Ishikawa (cell line): ENCODE results near the gene KLF14.

Experiments used
- CEBPB ChIP-seq: IDR thresholded peaks from 2 replicates; pipeline ENCODE4 v1.6.1; 2012
- CREB1 ChIP-seq: IDR thresholded peaks from 2 replicates; pipeline ENCODE4 v1.6.1; 2012; ENCODE audit warnings: low read depth
- EGR1 ChIP-seq: IDR thresholded peaks from 2 replicates; pipeline ENCODE4 v1.6.1; 2012
- EP300 ChIP-seq: IDR thresholded peaks from 2 replicates; pipeline ENCODE4 v1.6.1; 2012; ENCODE audit warnings: borderline replicate concordance
- FOXM1 ChIP-seq: IDR thresholded peaks from 2 replicates; pipeline ENCODE4 v1.6.1; 2012; ENCODE audit warnings: low read depth, borderline replicate concordance
- NFIC ChIP-seq: IDR thresholded peaks from 2 replicates; pipeline ENCODE4 v1.6.1; 2012
- RAD21 ChIP-seq: IDR thresholded peaks from 2 replicates; pipeline ENCODE4 v1.6.1; 2012; ENCODE audit warnings: low read depth
- REST ChIP-seq: IDR thresholded peaks from 2 replicates; pipeline ENCODE4 v1.6.1; 2012; ENCODE audit warnings: low read depth, mild to moderate bottlenecking
- TAF1 ChIP-seq: IDR thresholded peaks from 2 replicates; pipeline ENCODE4 v1.6.1; 2012; ENCODE audit warnings: low read depth, mild to moderate bottlenecking
- TCF12 ChIP-seq: IDR thresholded peaks from 2 replicates; pipeline ENCODE4 v1.6.1; 2012; ENCODE audit warnings: low read depth
- TEAD4 ChIP-seq: IDR thresholded peaks from 2 replicates; pipeline ENCODE4 v1.6.1; 2012
- USF1 ChIP-seq: IDR thresholded peaks from 2 replicates; pipeline ENCODE4 v1.6.1; 2012
- YY1 ChIP-seq: IDR thresholded peaks from 2 replicates; pipeline ENCODE4 v1.6.1; 2012; ENCODE audit warnings: low read depth
- ZBTB7A ChIP-seq: IDR thresholded peaks from 2 replicates; pipeline ENCODE4 v1.6.1; 2012; ENCODE audit warnings: low read depth
- TF ChIP-seq, protein P1 (sequence below): IDR thresholded peaks from 2 replicates; pipeline ENCODE4 v1.6.1; 2012

Gene KLF14

GRCh38 chr7:130734815-130735716 lies 1.1 kb upstream of the KLF14 start:
- TF ChIP-seq YY1 (no peak), TAF1 (no peak), NFIC (no peak), EGR1 (no peak), USF1 (no peak)
- TF ChIP-seq, protein P1, sequence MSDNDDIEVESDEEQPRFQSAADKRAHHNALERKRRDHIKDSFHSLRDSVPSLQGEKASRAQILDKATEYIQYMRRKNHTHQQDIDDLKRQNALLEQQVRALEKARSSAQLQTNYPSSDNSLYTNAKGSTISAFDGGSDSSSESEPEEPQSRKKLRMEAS: no peak

GRCh38 chr7:130732980-130733930 lies 752 bp downstream of the KLF14 start:
- TF ChIP-seq TAF1: no peak
- TF ChIP-seq, protein P1: peak; percentile 37; the same call in 1 of the 2 replicates
- TF ChIP-seq FOXM1: no peak

DNA sequence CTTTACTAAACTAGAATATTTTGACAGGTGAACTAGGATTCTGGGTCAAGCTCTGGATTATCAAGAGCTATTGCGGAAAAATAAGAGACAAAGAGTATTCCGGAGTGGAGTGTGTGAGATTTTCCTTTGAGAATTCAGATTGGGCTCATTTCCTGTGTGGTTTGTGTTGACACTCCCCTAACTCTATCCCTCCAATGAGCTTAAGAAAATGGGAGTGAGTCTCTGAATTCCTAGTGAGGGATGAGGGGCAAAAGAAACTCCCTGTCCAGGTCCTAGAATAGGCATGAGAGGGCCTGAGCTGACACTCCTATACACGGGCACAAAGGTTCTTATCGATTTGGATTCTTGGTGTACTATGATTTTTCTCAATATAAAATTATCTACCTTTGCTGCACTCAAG lies 10.2 kb downstream of the KLF14 start:
- no peak for TF ChIP-seq REST
- TF ChIP-seq ZBTB7A: no peak
- no peak for TF ChIP-seq NFIC
- TF ChIP-seq, protein P1: no peak
- TF ChIP-seq USF1: no peak
- no peak for TF ChIP-seq TAF1
- TF ChIP-seq FOXM1: no peak
- TF ChIP-seq CREB1: no peak
- TF ChIP-seq TEAD4: no peak
- no peak for TF ChIP-seq YY1
- TF ChIP-seq CEBPB: no peak
- TF ChIP-seq EGR1: no peak
- no peak for TF ChIP-seq EP300
- TF ChIP-seq TCF12: no peak

DNA sequence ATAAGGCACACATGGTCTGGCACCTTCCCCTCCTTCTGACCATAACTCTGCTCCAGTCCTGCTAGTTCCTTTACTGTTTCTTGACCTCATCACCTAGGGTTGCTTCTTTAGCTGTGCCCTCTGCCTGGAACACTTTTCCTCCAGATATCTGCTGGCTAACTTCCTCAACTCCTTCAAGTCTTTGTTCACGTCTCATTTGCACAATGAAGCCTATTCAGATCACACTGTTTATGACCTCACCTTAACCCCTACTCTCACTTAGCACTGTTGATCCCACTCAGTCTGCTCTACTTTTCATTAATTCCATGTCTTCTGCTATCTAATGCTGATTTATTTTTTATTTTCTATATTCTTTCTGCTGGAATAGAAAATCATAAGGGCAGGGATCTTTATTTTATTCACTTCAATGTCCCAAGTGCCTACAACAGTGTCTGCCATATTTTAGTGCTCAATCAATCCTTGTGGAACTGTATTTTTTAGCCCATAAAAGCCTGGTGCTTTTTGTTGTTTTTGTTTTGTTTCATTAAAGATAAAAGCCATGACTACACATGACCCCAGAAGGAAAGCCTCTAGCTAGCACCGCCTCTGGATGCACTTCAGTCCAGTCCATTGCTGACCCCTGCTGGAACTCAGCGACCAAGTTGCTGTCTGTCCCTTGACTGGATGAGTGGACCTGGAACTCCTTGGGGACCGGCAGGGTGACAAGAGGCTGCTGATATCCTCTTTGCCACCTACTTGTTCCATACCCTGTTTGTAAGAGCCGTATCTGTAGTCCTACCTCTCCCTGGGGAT lies 12.3 kb downstream of the KLF14 start:
- TF ChIP-seq TAF1: no peak
- TF ChIP-seq CREB1: no peak
- TF ChIP-seq RAD21: peak; percentile 79

DNA sequence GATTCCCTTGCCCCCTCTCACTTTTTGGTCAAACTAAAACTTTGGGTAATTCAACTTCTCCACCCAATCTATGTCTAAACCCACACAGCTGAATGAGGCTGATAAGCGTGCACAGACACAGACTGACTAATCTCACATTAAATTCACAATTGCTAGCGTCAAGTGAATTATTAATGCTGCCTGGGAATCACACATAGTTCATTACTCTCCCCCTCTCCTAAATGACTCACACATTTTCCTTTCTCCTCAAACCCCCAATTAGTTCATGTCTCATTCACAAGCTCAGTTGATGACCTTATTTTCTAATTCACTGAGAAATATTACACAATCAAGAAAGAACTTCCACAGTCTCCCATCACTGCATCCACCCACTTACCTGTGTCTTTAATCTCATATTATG lies 14.5 kb downstream of the KLF14 start:
- TF ChIP-seq RAD21 (no peak), NFIC (no peak), TEAD4 (no peak), USF1 (no peak)
- TF ChIP-seq, protein P1: no peak

- TF ChIP-seq ZBTB7A (no peak), YY1 (no peak), USF1 (no peak), TCF12 (no peak), EP300 (no peak), TEAD4 (no peak), CEBPB (no peak), REST (no peak), NFIC (no peak), TAF1 (no peak), FOXM1 (no peak), EGR1 (no peak), CREB1 (no peak), RAD21 (no peak)
- TF ChIP-seq, protein P1: no peak
Measured at GRCh38 chr7:130712416-130712815, 21.6 kb downstream of the KLF14 start.
